ENCODE measurements around the gene PPP1R1B. TPM values are rescaled to one million over a fixed set of nuclear protein-coding genes. Genes with fewer than 3 reads are reported as not detected.

Gene PPP1R1B
- total RNA-seq, 1 donor from 2014 or later, result not detected

- Mint-ChIP-seq H3K9me3 (ENCODE audit: low read depth) (no peaks in the 10 kb centered on the region), H3K36me3 (ENCODE audit: insufficient read depth) (no peaks in the 10 kb centered on the region), H3K4me1 (ENCODE audit: low read depth) (peaks cover 7% of the 10 kb centered on the region), H3K27ac (no peak overlapping the region), H3K27me3 (no peaks in the 10 kb centered on the region), H3K4me3 (ENCODE audit: low read depth) (no peak overlapping the region)
- DNase-seq (ENCODE audit: low spot score, unreplicated experiment), result no peak
- TF ChIP-seq CTCF (IDR thresholded peaks at IDR 0.05; ENCODE audit: unreplicated experiment), result no peak
These were observed 16.5 kb downstream of the PPP1R1B start for GRCh38 chr17:39643271-39643670.

- H3K27ac Mint-ChIP-seq, result no peak overlapping the region
- peaks cover 14% of the 10 kb centered on the region for H3K4me1 Mint-ChIP-seq (ENCODE audit: low read depth)
- peaks cover 2% of the 10 kb centered on the region for H3K36me3 Mint-ChIP-seq (ENCODE audit: insufficient read depth)
- no peak overlapping the region for H3K4me3 Mint-ChIP-seq (ENCODE audit: low read depth)
- H3K9me3 Mint-ChIP-seq (ENCODE audit: low read depth), result no peaks in the 10 kb centered on the region
- DNase-seq (ENCODE audit: low spot score, unreplicated experiment), result no peak
- H3K27me3 Mint-ChIP-seq, result no peaks in the 10 kb centered on the region
- no peak for TF ChIP-seq CTCF (IDR thresholded peaks at IDR 0.05; ENCODE audit: unreplicated experiment)
These were observed 20.5 kb downstream of the PPP1R1B start for GRCh38 chr17:39647256-39647655.

GRCh38 chr17:39648616-39649366, 22.0 kb downstream of the PPP1R1B start:
- Mint-ChIP-seq H3K36me3 (ENCODE audit: insufficient read depth) (peaks cover 2% of the 10 kb centered on the region), H3K4me1 (ENCODE audit: low read depth) (peaks cover 24% of the 10 kb centered on the region), H3K4me3 (ENCODE audit: low read depth) (no peak overlapping the region), H3K9me3 (ENCODE audit: low read depth) (no peaks in the 10 kb centered on the region), H3K27ac (no peak overlapping the region), H3K27me3 (no peaks in the 10 kb centered on the region)
- TF ChIP-seq CTCF (IDR thresholded peaks at IDR 0.05; ENCODE audit: unreplicated experiment), result no peak
- no peak for DNase-seq (ENCODE audit: low spot score, unreplicated experiment)

- Mint-ChIP-seq H3K27me3 (no peaks in the 10 kb centered on the region), H3K4me3 (ENCODE audit: low read depth) (no peak overlapping the region), H3K4me1 (ENCODE audit: low read depth) (peaks cover 21% of the 10 kb centered on the region), H3K9me3 (ENCODE audit: low read depth) (no peaks in the 10 kb centered on the region), H3K27ac (peak overlapping the region; percentile 39), H3K36me3 (ENCODE audit: insufficient read depth) (peaks cover 2% of the 10 kb centered on the region)
- no peak for TF ChIP-seq CTCF (IDR thresholded peaks at IDR 0.05; ENCODE audit: unreplicated experiment)
- no peak for DNase-seq (ENCODE audit: low spot score, unreplicated experiment)
These were observed 23.4 kb downstream of the PPP1R1B start for GRCh38 chr17:39650121-39650579.

GRCh38 chr17:39651923-39652586, 25.3 kb downstream of the PPP1R1B start:
- no peaks in the 10 kb centered on the region for H3K9me3 Mint-ChIP-seq (ENCODE audit: low read depth)
- peaks cover 21% of the 10 kb centered on the region for H3K4me1 Mint-ChIP-seq (ENCODE audit: low read depth)
- H3K4me3 Mint-ChIP-seq (ENCODE audit: low read depth), result peak overlapping the region; percentile 0
- DNase-seq (ENCODE audit: low spot score, unreplicated experiment), result no peak
- H3K36me3 Mint-ChIP-seq (ENCODE audit: insufficient read depth), result peaks cover 2% of the 10 kb centered on the region
- peak overlapping the region; percentile 67 for H3K27ac Mint-ChIP-seq
- TF ChIP-seq CTCF (IDR thresholded peaks at IDR 0.05; ENCODE audit: unreplicated experiment), result no peak
- H3K27me3 Mint-ChIP-seq, result no peaks in the 10 kb centered on the region

Measured in progenitor cell of endocrine pancreas (in vitro differentiated cells).